A549 (cell line): Measurements from ENCODE around the gene FXN.

Source experiments
- CEBPB ChIP-seq, 2 experiments: fragments of >200 bp in 1 of 2; sonication (Bioruptor Twin) in 1 of 2; formaldehyde crosslinking in 1 of 2; IDR thresholded peaks; 2 replicates each; pipeline ENCODE4 v1.6.1; 2012 to 2016
- CTCF ChIP-seq: fragments of >200 bp; sonication (Bioruptor Twin); formaldehyde crosslinking; IDR thresholded peaks from 3 replicates; pipeline ENCODE4 v1.5.1; 2016
- EP300 ChIP-seq, 2 experiments: fragments of >200 bp; sonication (Bioruptor Twin); formaldehyde crosslinking; IDR thresholded peaks; 2 replicates in 1 of 2; 3 replicates in 1 of 2; pipeline ENCODE4 v1.6.1; 2016 to 2017
- GATA3 ChIP-seq: IDR thresholded peaks from 2 replicates; pipeline ENCODE4 v1.6.1; 2012; ENCODE audit warnings: borderline replicate concordance
- MAX ChIP-seq: IDR thresholded peaks from 2 replicates; pipeline ENCODE4 v1.6.1; 2012
- RCOR1 ChIP-seq: fragments of 150-350 bp; IDR thresholded peaks from 2 replicates; pipeline ENCODE4 v1.6.1; 2014; ENCODE audit warnings: antibody characterized with exemption, low read length, low read depth

GRCh38 chr9:69016191-69017096 lies 19.1 kb upstream of the FXN start:
- TF ChIP-seq CEBPB (IDR thresholded peaks at IDR 0.05) (no peak), CTCF (no peak), RCOR1 (no peak), GATA3 (no peak), MAX (no peak), EP300 (IDR thresholded peaks at IDR 0.05) (no peak)
